Measurements from ENCODE around the gene CD52. TPM values are rescaled to one million over a fixed set of nuclear protein-coding genes. Genes with fewer than 3 reads are reported as not detected.
"Not testable (repeated sequence)": the region's sequence is repeated elsewhere in the genome, so short reads cannot be mapped to it uniquely, and the experiment has no call there.

The CD52 gene
- total RNA-seq, 1 donor, result 428 TPM

DNA sequence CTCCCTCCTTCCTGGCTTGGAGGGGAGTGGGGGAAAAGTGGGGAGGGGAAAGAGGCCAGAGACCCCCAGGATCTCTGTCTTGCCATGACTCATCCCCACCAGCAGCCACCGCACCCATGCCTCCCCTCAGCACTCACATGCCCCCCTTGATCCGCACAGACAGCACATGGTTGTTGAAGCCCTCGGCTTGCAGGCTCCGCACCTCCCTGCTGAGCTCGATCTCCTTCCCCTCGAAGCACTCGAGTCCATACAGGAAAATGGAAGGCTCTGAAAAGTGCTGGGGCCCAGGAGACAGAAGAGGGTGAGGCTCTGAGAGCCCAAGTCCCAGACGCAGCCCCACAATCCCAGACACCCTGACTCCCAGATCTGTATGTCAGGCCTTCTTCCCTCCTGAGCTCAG is 10.8 kb downstream of the CD52 start:
- H3K27me3 ChIP-seq (ENCODE audit: insufficient read depth, low read length), result no peaks in the 10 kb centered on the region
- H3K9me3 ChIP-seq (ENCODE audit: low read depth, low read length), result no peaks in the 10 kb centered on the region
- no peak overlapping the region for H3K4me3 ChIP-seq (ENCODE audit: low read length)
- H3K4me1 ChIP-seq (ENCODE audit: insufficient read depth, low read length), result peaks cover 4% of the 10 kb centered on the region

DNA sequence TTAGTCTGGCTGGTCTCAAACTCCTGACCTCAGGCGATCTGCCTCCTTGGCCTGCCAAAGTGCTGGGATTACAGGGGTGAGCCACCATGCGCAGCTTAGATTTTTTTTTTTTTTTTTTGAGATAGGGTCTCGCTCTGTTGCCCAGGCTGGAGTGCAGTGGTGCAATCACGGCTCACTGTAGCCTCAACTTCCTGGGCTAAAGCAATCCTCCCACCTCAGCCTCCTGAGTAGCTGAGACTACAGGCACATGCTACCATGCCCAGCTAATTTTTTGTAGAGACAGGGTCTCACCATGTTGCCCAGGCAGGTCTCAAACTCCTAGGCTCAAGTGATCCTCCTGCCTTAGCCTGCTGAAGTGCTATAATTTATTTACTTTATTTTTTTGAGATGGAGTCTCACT is 11.6 kb downstream of the CD52 start:
- not testable (repeated sequence) for H3K4me1 ChIP-seq (ENCODE audit: insufficient read depth, low read length); H3K4me3 ChIP-seq (ENCODE audit: low read length); H3K9me3 ChIP-seq (ENCODE audit: low read depth, low read length); H3K27me3 ChIP-seq (ENCODE audit: insufficient read depth, low read length)

DNA sequence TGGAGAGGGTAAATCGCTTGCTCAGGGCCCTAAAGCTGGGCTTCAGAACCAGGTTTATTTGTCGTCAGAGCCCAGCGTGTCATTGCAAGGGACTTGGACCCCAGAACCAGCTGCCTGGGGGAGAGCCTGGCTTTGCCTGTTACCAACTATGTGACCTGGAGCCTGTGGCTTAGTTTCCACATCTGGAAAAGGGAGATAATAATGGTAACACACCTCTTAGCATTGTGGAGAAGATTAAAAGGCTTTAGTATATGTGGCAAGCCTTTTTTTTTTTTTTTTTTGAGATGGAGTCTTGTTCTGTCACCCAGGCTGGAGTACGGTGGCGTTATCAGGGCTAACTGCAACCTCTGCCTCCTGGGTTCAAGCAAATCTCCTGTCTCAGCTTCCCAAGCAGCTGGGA is 12.5 kb downstream of the CD52 start:
- Histone ChIP-seq H3K4me3 (ENCODE audit: low read length) (no peak overlapping the region), H3K4me1 (ENCODE audit: insufficient read depth, low read length) (peaks cover 12% of the 10 kb centered on the region), H3K27me3 (ENCODE audit: insufficient read depth, low read length) (no peaks in the 10 kb centered on the region), H3K9me3 (ENCODE audit: low read depth, low read length) (no peaks in the 10 kb centered on the region)

DNA sequence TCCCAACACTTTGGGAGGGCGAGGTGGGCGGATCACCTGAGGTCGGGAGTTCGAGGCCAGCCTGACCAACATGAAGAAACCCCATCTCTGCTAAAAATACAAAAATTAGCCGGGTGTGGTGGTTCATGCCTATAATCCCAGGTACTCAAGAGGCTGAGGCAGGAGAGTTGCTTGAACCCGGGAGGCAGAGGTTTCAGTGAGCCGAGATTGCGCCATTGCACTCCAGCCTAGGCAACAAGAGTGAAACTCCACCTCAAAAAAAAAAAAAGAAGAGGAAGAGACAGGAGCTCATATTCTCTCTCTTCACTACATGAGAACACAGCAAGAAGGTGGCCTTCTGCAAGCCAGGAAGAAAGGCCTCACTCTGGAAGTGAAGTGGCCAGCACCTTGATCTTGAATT is 15.6 kb downstream of the CD52 start:
- H3K4me3 ChIP-seq (ENCODE audit: low read length); H3K27me3 ChIP-seq (ENCODE audit: insufficient read depth, low read length); H3K9me3 ChIP-seq (ENCODE audit: low read depth, low read length): not testable (repeated sequence)
- peaks cover 26% of the 10 kb centered on the region for H3K4me1 ChIP-seq (ENCODE audit: insufficient read depth, low read length)

DNA sequence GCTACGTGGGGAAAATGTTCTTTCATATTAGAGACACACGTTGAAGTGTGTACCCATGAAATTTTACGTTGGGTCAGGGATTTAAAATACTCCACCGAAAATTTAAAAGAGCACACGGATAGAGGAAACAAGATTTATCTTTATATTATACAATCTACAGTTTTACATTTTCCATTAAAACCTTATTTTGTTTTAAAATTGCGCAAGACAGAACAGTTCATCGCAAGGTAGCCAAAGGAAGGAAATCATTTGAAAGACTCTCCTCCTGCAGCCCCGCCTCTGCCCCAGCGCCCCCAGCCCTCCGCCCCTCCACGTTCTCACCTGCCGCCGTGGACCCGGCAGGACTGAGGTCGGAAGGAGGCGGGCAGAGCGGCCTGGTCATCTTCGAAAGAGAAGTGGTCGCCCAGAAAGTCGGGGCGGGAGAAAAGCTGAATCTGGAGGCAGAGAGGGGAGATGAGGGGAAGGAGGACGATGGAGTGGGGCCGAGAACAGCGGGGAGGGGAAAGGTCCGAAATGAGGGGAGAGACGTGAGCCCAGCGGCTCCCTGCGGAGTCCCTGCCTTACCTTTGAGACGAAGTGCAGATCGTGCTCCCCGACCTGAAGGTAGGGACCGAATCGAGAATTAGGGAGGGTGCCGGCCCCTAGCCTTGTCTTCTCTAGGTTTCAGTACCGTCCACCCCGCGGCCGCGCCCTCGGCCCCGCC is 18.2 kb downstream of the CD52 start:
- H3K4me1 ChIP-seq (ENCODE audit: insufficient read depth, low read length), result peaks cover 26% of the 10 kb centered on the region
- H3K4me3 ChIP-seq (ENCODE audit: low read length), result peak overlapping the region; percentile 47
- H3K27me3 ChIP-seq (ENCODE audit: insufficient read depth, low read length), result no peaks in the 10 kb centered on the region
- no peaks in the 10 kb centered on the region for H3K9me3 ChIP-seq (ENCODE audit: low read depth, low read length)

DNA sequence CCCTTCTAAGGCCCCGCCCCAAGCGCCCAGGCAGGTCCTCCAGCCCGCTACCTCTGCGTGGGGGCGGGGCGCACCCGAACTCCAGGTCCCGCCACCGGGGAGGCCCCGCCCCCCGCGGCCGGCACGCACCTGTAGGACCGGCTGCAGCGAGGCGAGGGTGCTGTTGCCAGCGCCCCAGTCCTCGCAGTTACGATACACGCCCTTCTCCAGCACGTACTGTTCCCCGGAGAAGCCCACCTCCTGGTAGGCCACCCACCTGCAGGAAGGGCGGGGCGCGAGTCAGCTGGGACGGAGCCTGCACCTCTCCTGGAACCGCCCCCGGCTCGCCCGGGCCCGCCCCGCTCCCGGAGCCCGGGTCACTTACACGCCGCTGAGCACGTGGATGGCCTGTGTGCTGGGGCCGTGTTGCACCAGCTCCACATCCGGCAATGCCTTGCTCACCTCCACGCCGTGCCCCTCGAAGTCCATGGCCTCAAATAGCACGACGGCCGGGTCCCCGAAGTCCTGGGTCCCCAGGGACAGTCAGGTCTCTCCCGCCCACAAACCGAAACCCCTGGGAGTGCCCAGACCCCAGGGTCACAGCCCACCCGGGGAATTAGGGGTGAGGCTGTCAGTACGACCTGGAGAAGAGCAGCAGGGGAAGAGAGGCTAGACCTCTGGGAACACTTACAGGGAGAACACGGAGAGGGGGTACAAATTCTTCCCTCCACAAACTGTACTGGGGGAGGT is 18.9 kb downstream of the CD52 start:
- H3K4me3 ChIP-seq (ENCODE audit: low read length), result peak overlapping the region; percentile 47

DNA sequence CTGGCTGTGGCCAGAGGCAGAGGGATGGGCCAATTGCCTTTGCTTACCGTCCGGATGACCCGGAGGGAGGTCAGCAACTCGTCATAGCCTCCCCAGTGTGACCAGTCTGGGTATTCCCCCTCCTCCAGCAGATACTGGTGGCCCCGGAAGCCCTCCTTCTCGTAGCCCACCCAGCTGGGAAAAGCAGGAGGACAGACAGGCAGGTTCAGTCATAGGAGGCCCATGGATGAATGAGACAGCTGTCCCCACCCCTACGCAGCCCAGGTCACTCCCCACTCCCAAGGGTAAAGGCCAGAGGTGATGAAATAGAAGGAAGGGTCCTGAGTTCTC is 19.4 kb downstream of the CD52 start:
- H3K27me3 ChIP-seq (ENCODE audit: insufficient read depth, low read length), result no peaks in the 10 kb centered on the region
- no peak overlapping the region for H3K4me3 ChIP-seq (ENCODE audit: low read length)
- peaks cover 26% of the 10 kb centered on the region for H3K4me1 ChIP-seq (ENCODE audit: insufficient read depth, low read length)
- H3K9me3 ChIP-seq (ENCODE audit: low read depth, low read length), result no peaks in the 10 kb centered on the region

More for the DNA sequence above, 18.9 kb downstream of the CD52 start:
- Histone ChIP-seq H3K4me1 (ENCODE audit: insufficient read depth, low read length) (peaks cover 26% of the 10 kb centered on the region), H3K27me3 (ENCODE audit: insufficient read depth, low read length) (no peaks in the 10 kb centered on the region), H3K9me3 (ENCODE audit: low read depth, low read length) (no peaks in the 10 kb centered on the region)

DNA sequence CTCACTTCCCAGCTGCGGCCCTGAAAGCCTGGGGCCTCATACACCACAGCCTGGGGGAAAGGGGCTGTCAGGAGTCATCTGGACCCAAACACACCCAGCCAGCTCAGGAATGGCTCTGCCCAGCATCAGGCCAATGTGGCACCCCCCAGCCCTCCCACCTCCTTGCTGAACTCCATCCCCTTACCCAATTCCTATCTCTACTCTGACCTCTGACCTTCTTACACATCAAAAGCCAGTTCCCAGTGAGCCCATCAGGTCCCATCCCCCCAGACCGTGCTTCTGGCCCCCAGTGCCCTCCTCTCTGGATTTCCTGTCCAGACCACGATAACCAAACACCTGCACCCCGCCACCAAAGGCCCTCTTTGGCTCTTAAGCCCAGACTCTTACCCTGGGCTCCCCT is 19.9 kb downstream of the CD52 start:
- Histone ChIP-seq H3K4me3 (ENCODE audit: low read length) (no peak overlapping the region), H3K9me3 (ENCODE audit: low read depth, low read length) (no peaks in the 10 kb centered on the region), H3K4me1 (ENCODE audit: insufficient read depth, low read length) (peaks cover 26% of the 10 kb centered on the region)

DNA sequence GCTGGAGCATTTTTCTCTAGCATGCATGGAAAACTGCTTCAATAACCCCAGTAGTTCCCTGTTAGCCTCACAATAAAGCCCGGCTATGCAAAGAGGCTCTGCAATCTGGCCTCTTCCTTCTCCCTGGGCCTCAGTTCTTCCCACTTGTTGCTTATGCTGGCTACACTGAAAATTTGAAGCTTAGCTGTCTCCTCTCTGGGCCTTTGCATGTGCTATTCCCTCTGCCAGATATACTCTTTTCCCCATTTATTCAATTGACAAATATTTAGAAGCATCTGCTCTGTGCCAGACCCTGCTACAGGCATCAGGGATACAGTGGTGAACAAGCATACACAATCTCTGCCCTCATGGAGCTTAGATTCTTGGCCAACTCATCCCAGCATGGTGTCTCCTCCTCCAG is 20.9 kb downstream of the CD52 start:
- Histone ChIP-seq H3K27me3 (ENCODE audit: insufficient read depth, low read length) (no peaks in the 10 kb centered on the region), H3K4me3 (ENCODE audit: low read length) (no peak overlapping the region), H3K4me1 (ENCODE audit: insufficient read depth, low read length) (peaks cover 21% of the 10 kb centered on the region), H3K9me3 (ENCODE audit: low read depth, low read length) (no peaks in the 10 kb centered on the region)

More for the DNA sequence above, 19.9 kb downstream of the CD52 start:
- H3K27me3 ChIP-seq (ENCODE audit: insufficient read depth, low read length), result no peaks in the 10 kb centered on the region

DNA sequence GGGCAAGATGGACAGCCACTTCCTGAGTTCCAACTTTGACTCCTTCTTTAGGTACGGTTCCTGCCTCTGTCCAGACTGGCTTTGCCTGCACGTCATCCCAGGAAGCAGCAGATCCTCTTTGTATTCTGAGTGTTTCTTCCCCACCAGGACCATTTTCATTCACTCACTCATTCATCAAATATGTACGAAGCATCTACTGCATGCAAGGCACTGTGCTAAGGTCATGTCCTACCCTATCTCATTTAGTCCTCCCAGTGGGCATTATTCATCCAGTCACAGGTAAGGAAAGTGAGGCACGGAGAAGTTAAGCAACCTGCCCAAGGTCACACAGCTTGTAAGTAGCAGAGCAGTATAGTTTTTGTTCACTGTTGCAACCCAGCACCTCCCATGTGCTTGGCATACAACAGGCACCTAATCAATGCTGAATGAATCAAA is 22.3 kb downstream of the CD52 start:
- H3K27me3 ChIP-seq (ENCODE audit: insufficient read depth, low read length), result no peaks in the 10 kb centered on the region
- no peak overlapping the region for H3K4me3 ChIP-seq (ENCODE audit: low read length)
- peaks cover 16% of the 10 kb centered on the region for H3K4me1 ChIP-seq (ENCODE audit: insufficient read depth, low read length)
- H3K9me3 ChIP-seq (ENCODE audit: low read depth, low read length), result no peaks in the 10 kb centered on the region

DNA sequence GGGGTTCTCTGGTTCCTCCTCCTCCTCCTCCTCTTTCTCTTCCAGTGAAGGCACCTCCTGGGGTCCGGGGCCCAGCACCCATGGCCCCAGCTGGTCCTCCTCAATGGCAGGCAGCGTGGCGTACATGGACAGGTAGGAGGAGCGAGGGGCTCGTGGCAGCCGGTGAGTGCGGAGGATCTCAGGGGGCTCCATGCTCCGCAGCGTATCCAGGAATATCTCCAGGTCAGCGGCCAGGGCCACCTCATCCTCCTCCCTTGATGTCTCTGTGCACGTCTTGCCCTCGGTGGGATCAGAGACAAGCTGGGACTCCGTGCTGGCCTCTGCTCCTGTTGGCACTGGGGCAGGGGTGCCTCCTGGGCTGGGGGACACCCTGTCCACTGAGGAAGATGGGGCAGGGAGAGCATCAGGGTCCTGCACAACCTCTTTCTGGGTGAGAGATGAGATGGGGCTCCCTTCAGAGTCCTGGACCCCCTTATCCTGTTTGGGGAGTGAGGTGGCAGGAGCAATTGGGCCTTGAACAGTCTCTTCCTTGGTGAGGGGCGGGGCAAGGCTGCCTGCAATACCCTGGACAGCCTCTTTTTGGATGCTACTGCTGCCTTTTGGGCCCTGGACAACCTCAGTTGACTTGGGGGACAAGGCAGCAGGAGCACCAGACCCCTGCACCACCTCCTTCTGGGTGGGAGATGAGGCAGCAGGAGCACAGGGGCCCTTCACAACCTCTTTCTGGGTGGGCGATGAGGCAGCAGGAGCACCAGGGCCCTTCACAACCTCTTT is 26.6 kb downstream of the CD52 start:
- no peaks in the 10 kb centered on the region for H3K9me3 ChIP-seq (ENCODE audit: low read depth, low read length)
- no peak overlapping the region for H3K4me3 ChIP-seq (ENCODE audit: low read length)
- no peaks in the 10 kb centered on the region for H3K4me1 ChIP-seq (ENCODE audit: insufficient read depth, low read length)
- H3K27me3 ChIP-seq (ENCODE audit: insufficient read depth, low read length), result no peaks in the 10 kb centered on the region

DNA sequence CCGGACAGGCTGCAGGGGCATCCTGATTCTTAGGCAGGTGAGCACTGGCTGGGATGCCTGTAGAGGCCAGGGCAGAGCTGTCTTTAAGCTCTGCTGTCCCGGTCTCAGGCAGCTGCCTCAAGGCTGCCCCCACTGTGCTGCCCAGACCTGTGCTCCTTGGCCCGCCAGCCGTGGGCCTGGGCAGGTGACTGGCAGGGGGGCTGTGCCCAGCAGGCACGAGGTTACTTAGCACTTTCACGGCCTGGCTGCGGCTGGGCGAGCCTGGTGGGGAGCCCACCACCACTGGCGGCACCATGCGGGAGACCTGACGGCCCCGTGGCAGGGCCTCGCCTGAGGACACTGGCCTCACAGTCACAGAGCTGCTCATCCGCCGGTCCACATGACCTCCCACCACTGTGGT is 28.0 kb downstream of the CD52 start:
- no peaks in the 10 kb centered on the region for H3K4me1 ChIP-seq (ENCODE audit: insufficient read depth, low read length)
- H3K9me3 ChIP-seq (ENCODE audit: low read depth, low read length), result no peaks in the 10 kb centered on the region
- no peaks in the 10 kb centered on the region for H3K27me3 ChIP-seq (ENCODE audit: insufficient read depth, low read length)
- H3K4me3 ChIP-seq (ENCODE audit: low read length), result no peak overlapping the region

DNA sequence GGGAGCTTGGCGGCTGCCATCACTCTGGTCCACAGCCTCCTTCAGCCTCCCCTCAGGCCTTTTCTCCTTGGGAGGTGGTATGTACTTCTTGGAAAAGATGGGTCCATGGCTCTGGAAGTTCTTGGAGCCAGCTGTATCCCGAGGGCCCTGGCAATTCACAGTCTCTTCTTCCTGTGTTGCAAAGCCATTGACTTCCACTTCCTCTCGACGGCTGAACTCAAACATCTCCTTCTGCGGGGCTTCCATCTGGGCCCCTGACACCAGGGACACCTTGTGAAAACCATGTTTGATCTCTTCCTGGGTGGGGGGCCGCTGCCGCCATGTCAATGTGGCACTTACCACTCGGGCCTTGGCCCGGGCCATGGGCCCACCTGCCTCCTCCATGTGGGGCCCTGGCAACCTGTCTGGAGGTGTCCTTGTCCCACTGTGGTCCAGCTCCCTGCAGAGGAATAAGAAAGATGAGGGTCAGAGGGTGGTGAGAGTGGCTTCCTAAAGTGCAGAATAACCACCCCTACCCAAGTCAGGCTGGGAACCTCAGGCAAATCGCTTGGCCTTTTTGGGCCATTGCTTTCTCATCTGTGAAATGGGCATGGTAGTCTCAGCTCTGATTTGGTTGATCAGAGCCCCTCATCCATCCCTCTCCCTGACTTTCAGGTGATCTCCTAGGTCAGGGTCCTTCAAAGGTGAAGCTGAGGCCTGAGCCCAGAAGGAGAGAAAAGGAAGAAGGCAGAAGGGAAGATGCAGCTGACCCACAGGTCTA is 28.7 kb downstream of the CD52 start:
- no peaks in the 10 kb centered on the region for H3K9me3 ChIP-seq (ENCODE audit: low read depth, low read length)
- H3K4me3 ChIP-seq (ENCODE audit: low read length), result no peak overlapping the region
- no peaks in the 10 kb centered on the region for H3K27me3 ChIP-seq (ENCODE audit: insufficient read depth, low read length)
- H3K4me1 ChIP-seq (ENCODE audit: insufficient read depth, low read length), result no peaks in the 10 kb centered on the region

DNA sequence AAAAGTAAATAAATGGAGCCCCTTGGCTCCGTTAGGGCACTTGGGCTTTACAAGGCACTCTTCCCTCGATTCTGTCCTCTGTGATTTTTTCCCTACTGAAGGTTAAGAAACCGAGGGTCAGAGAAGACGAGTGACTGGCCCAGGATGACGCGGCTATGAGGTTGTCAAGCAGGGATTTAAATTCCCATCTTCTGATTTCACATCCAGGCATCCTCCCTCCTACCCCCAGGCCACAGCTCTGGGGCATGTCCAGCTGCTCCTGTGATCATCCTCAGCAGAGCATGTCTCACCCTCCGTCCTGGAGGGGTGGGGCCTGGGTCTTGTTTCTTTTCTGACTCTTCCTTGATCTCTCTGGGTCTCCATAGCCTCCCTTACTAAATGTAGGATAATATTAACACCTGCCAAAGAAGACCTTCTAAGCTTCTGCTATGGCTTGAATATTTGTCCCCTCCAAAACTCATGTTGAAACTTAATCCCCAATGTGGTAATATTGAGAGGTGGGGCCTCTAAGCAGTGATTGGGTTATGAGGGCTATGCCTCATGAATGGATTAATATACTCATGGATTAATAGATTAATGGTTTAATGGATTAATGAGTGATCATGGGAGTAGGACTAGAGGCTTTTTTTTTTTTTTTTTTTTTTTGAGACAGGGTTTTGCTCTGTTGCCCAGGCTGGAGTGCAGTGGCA is 31.6 kb downstream of the CD52 start:
- Histone ChIP-seq H3K27me3 (ENCODE audit: insufficient read depth, low read length) (no peaks in the 10 kb centered on the region), H3K4me3 (ENCODE audit: low read length) (no peak overlapping the region), H3K4me1 (ENCODE audit: insufficient read depth, low read length) (no peaks in the 10 kb centered on the region), H3K9me3 (ENCODE audit: low read depth, low read length) (no peaks in the 10 kb centered on the region)

Data from mononuclear cell (primary cell).